Cardiac fibroblast (primary cell): ENCODE data around the gene COPS7B.

Experiments
- DNase-seq, 2 donors: peaks; one replicate each; pipeline versions ENCODE4 v3.0.0 to v3.0.0-alpha.2; 2010; ENCODE audit warnings: low read depth in 2 of 2
- H3K4me3 ChIP-seq, 2 donors: replicated peaks in 1 of 2; 1 replicate in 1 of 2; 2 replicates in 1 of 2; pipeline ENCODE4 v1.5.1; 2011; ENCODE audit warnings: low read depth in 2 of 2, low read length in 2 of 2, mild to moderate bottlenecking in 2 of 2, moderate library complexity in 1 of 2
- CTCF ChIP-seq: IDR thresholded peaks from one replicate; pipeline ENCODE4 v1.5.1; 2011; ENCODE audit warnings: low read depth, mild to moderate bottlenecking, low read length, inconsistent platforms

The COPS7B gene

GRCh38 chr2:231780123-231780908, 5.9 kb upstream of the COPS7B start:
- peak in 1 of 2 donors; percentile 14 for DNase-seq

GRCh38 chr2:231780909-231781797, 5.1 kb upstream of the COPS7B start, which contains the start of gene PDE6D:
TSS of gene PDE6D (minus strand) at chr2:231781282. CDS start at chr2:231781114, 168 bp downstream.
- peak within 1 kb of the TSS; percentile 80 to 85 for H3K4me3 ChIP-seq
- DNase-seq: peak; percentile 99 to 100
- TF ChIP-seq CTCF: no peak

More at GRCh38 chr2:231780123-231780908, 5.9 kb upstream of the COPS7B start:
- peak overlapping the region; percentile 80 to 85 for H3K4me3 ChIP-seq
- no peak for TF ChIP-seq CTCF

DNA sequence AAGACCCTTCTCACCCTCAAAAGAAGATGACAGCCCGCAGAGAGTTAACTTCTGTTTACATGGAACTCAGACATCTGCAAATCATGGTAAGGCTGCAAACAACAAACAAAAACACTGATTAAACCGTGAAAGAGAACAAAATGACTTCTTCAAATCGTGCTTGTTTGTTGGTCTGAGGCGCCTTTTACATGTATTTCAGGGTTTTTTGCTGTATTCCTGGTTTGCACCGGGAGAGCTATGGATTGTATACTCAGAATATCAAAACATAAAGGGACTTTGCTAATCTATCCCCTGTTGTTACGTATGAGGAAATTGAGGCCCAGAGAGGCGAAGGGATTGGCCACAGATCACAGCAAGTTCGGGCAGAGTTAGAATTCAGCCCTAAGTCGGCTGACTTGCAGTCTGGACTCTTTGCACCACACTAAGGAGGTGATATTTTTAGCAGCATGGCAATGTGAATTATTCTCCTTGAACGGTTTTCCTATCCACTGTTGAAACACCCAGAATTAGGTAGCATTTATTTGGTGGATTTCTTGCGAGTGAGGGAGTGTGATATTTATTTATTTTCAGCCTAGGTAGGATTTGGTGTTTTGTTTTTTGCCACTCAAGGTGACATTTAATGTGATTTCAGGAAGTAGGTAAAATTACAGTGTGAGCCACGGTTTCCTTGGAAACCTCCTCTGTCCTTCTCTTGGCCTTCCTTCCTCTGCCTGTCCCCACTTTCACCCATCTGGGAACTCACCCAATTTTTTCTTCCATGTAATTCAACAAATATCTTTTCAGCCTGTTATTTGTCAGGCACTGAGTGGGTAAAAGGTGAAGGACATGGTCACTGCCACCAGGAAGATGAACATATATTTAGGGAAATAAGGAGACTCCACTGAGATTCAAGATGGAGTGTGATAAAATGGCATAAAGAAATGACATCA, 4.2 kb upstream of the COPS7B start:
- H3K4me3 ChIP-seq: peak overlapping the region; percentile 80 to 85
- no peak for TF ChIP-seq CTCF
- peak; percentile 63 to 85 for DNase-seq

- no peak overlapping the region for H3K4me3 ChIP-seq
- no peak for DNase-seq
- no peak for TF ChIP-seq CTCF
Observed at GRCh38 chr2:231785413-231785812, 832 bp upstream of the COPS7B start.

DNA sequence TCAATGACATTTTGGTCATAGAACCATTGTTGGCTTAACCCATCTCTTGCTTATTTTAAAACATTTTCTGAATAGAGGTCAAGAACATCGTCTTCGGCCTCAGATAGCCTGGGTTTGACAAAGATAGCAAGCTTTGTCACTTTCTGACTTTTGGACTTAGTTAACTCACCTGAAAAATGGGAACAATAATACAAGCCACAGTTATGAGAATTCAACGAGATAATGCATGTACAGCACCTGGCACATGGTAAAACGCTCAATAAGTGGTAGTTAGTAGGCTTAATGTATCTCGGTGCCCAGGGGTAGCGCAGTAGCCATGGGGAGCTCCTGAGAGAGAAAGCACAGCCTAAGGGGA, 446 bp upstream of the COPS7B start:
- peak overlapping the region; percentile 69 to 90 for H3K4me3 ChIP-seq
- DNase-seq: no peak
- no peak for TF ChIP-seq CTCF

DNA sequence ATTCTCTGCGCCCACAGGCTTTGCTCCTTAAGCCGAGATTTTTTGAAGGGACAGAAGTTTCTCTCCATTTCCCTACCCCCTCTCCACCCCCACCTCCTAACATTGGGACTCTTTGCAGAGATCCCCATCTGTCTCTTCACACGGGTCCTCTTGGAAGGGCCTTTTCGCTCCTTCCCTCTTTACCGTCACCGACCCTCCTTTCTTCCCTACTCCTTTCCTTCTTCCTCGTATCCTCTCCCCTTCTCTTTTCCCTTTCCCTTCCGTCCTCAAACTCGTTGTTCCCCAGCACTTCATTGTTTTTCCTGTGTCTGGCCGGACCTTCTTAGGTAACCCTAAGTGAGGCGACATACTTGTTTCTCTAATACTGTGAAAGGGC, 660 bp downstream of the COPS7B start:
- DNase-seq: no peak
- TF ChIP-seq CTCF: no peak

More for the DNA sequence above, 660 bp downstream of the COPS7B start:
- H3K4me3 ChIP-seq: peak overlapping the region; percentile 69 to 90
